HFFc6 (cell line): Measurements from ENCODE around the gene CAT. TPM values are rescaled to one million over a fixed set of nuclear protein-coding genes. Genes with fewer than 3 reads are reported as not detected.

ENCODE experiments used
- DNase-seq: peaks from one replicate; pipeline ENCODE4 v3.0.0-alpha.2; 2018
- H3K27ac Mint-ChIP-seq: 2 replicates; pipeline ENCODE4 v1.8.0; 2020; ENCODE audit warnings: mild to moderate bottlenecking, mixed read lengths
- H3K27me3 Mint-ChIP-seq: 2 replicates; pipeline ENCODE4 v1.8.0; 2021; ENCODE audit warnings: mild to moderate bottlenecking, moderate library complexity, mixed read lengths; ENCODE audit not compliant: insufficient read depth
- H3K36me3 Mint-ChIP-seq: 2 replicates; pipeline ENCODE4 v1.8.0; 2021; ENCODE audit warnings: low read depth, mixed read lengths
- H3K4me1 Mint-ChIP-seq: 2 replicates; pipeline ENCODE4 v1.8.0; 2020; ENCODE audit warnings: low read depth, mixed read lengths
- H3K4me3 Mint-ChIP-seq: 2 replicates; pipeline ENCODE4 v1.8.0; 2020; ENCODE audit warnings: mild to moderate bottlenecking, moderate library complexity, mixed read lengths
- H3K9me3 Mint-ChIP-seq: 2 replicates; pipeline ENCODE4 v1.8.0; 2020; ENCODE audit warnings: mild to moderate bottlenecking, mixed read lengths
- long read RNA-seq: library from polyadenylated mRNA; unstranded; transcript quantifications from one replicate; pipeline ENCODE4 v2.0.0, GENCODE V29; 2019
- total RNA-seq, 6 experiments: library from RNA; stranded (reverse); fragmentation: NEBNext Ultra II Directional; extraction: Animal tissue kit (Norgen Biotek cat#: 25700); gene quantifications; 2 replicates in 1 of 6; 3 replicates in 5 of 6; pipeline ENCODE4 v1.2.3, GENCODE V29; 2021
- TF ChIP-seq, protein P1 (sequence below): fragments of 200-600 bp; sonication (generic); IDR thresholded peaks from 2 replicates; pipeline ENCODE4 v1.5.0; 2021; ENCODE audit warnings: antibody characterized with exemption, mild to moderate bottlenecking

Gene CAT
- 10 to 100 TPM; 36.7 to 47.4 (median 42.9) TPM for total RNA-seq
- long read RNA-seq, transcript CAT-201 (13 exons, 2,302 nt): major isoform, 80 of 89 reads
- long read RNA-seq, partial matches to known transcripts: 5 of 89 reads
- long read RNA-seq, other reads (novel, unspliced or antisense): 3 of 89 reads

DNA sequence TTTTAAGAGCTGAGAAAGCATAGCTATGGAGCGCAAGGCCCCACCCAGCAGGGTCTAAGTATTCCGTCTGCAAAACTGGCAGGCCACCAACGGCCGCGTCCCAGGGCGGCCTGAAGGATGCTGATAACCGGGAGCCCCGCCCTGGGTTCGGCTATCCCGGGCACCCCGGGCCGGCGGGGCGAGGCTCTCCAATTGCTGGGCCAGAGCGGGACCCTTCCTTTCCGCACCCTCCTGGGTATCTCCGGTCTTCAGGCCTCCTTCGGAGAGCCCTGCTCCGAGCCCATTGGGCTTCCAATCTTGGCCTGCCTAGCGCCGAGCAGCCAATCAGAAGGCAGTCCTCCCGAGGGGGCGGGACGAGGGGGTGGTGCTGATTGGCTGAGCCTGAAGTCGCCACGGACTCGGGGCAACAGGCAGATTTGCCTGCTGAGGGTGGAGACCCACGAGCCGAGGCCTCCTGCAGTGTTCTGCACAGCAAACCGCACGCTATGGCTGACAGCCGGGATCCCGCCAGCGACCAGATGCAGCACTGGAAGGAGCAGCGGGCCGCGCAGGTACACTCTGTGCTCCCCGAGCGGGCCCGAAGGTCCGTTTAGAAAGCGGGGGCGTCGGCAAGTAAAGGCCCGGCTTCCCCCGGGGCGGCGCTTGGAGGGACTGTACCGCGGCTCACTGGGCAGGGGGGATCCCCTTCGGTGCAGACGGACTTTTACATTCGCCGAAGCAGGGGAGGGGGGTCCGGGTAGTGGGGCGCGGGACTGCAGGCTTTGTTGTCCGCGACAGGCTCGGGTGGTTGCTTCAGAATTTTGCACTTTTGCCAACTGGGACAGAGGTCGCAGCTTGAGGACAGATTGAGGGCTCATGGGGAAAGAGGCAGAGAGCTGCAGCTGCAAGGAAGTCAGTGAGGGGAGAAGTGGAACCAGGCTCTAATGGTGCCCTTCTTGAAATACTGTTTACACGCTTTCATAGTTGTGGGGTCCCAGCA is at the start of gene CAT:
CAT (plus strand) TSS at position 406 of the 979 bp plus-strand sequence; CDS start at position 486, 80 bp downstream.
- H3K4me3 Mint-ChIP-seq: peak within 1 kb of the TSS; percentile 95
- peak; percentile 95 for DNase-seq
- peak within 1 kb of the TSS; percentile 82 for H3K27ac Mint-ChIP-seq
- peaks cover 6% of the 10 kb centered on the region; the same call in 1 of the 2 replicates for H3K36me3 Mint-ChIP-seq
- peaks cover 26% of the 10 kb centered on the region for H3K4me1 Mint-ChIP-seq
- no peaks in the 10 kb centered on the region for H3K27me3 Mint-ChIP-seq
- TF ChIP-seq, protein P1, sequence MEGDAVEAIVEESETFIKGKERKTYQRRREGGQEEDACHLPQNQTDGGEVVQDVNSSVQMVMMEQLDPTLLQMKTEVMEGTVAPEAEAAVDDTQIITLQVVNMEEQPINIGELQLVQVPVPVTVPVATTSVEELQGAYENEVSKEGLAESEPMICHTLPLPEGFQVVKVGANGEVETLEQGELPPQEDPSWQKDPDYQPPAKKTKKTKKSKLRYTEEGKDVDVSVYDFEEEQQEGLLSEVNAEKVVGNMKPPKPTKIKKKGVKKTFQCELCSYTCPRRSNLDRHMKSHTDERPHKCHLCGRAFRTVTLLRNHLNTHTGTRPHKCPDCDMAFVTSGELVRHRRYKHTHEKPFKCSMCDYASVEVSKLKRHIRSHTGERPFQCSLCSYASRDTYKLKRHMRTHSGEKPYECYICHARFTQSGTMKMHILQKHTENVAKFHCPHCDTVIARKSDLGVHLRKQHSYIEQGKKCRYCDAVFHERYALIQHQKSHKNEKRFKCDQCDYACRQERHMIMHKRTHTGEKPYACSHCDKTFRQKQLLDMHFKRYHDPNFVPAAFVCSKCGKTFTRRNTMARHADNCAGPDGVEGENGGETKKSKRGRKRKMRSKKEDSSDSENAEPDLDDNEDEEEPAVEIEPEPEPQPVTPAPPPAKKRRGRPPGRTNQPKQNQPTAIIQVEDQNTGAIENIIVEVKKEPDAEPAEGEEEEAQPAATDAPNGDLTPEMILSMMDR: no peak
- no peaks in the 10 kb centered on the region for H3K9me3 Mint-ChIP-seq

DNA sequence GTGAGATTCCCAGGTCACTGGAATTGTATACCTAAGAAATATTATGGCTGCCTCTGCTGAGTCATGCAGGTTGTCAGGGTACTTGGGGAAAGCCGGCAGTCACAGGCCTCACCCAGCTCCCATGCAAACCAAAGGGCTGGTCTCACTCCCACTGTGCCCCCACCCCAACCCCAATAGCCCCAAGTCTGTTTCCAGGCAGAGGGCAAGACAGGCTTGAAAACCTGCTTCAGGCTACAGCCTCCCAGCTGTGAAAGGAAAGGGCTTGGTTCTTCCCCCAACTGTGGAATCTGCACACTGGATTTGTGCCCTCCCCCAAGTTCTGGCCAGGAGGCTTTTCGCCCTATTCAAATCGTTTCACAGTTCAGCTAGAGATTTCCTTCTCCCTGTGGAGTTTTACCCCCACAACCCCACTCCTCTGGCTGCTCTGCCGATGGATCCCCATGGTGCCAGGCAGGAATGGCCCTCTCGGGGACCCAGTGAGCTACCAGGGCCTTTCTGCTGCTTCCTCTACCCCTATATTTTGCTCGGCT is 43.9 kb upstream of the CAT start:
- H3K27ac Mint-ChIP-seq: no peak overlapping the region
- DNase-seq: no peak
- H3K4me1 Mint-ChIP-seq: peaks cover 23% of the 10 kb centered on the region
- no peak overlapping the region for H3K4me3 Mint-ChIP-seq
- peaks cover 29% of the 10 kb centered on the region for H3K27me3 Mint-ChIP-seq
- H3K9me3 Mint-ChIP-seq: peaks cover 17% of the 10 kb centered on the region
- H3K36me3 Mint-ChIP-seq: peaks cover 18% of the 10 kb centered on the region
- TF ChIP-seq, protein P1: no peak

DNA sequence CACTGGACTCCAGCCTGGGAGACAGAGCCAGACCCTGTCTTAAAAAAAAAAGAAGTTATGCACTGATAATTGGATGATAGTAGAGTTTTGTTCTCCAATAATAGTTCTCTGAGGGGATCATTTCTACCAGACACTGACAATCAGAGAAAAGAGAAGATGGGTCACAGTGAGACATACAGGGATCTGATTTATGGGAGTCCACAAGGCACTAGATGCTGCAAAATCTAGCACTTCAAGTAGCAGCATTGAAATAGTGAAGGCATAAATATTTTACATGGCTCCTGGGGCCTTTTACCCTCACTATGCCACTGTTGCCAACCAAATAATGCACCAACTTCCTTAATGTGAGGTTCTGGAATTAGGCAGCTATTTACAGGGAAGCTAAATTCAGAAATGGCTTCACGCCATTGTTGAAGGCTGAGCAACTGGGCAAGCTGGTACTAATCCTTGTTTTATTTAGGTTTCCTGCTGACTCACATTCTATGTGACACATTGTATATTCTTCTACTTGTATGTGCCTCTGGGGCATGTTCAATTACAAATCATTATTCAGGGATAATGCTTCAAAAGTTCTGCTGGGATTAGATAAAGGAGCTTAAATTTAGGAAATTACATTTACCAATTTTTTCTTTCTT is 42.7 kb upstream of the CAT start:
- Mint-ChIP-seq H3K27ac (0 out of 2 replicates have a peak overlapping the region, but pooled peaks have one; percentile 11), H3K27me3 (peaks cover 35% of the 10 kb centered on the region), H3K4me3 (no peak overlapping the region), H3K9me3 (peaks cover 17% of the 10 kb centered on the region), H3K36me3 (peaks cover 18% of the 10 kb centered on the region), H3K4me1 (peaks cover 23% of the 10 kb centered on the region)
- TF ChIP-seq, protein P1: no peak
- DNase-seq: peak; percentile 82

DNA sequence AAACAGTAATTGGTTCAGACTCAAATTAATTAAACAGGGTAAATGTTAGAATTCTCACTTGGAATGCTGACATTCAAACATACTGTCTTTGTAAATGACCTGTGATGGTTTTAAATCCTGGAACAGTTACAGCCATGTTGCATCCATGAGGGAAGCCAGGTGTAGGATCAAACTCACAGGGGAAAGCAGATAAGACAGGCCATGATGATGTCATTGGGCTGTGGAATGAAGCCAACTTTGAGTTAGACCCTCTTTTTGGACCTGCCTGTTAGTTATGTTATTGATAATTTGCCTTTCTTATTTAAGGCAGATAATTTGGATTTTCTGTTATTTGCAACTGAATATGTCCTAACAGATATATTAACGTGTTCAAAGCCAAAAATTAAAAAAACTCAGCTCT is 41.6 kb upstream of the CAT start:
- peaks cover 34% of the 10 kb centered on the region for H3K27me3 Mint-ChIP-seq
- H3K4me3 Mint-ChIP-seq: no peak overlapping the region
- peaks cover 23% of the 10 kb centered on the region for H3K4me1 Mint-ChIP-seq
- peaks cover 17% of the 10 kb centered on the region for H3K9me3 Mint-ChIP-seq
- TF ChIP-seq, protein P1: no peak
- no peak for DNase-seq
- no peak overlapping the region for H3K27ac Mint-ChIP-seq
- peaks cover 18% of the 10 kb centered on the region for H3K36me3 Mint-ChIP-seq

DNA sequence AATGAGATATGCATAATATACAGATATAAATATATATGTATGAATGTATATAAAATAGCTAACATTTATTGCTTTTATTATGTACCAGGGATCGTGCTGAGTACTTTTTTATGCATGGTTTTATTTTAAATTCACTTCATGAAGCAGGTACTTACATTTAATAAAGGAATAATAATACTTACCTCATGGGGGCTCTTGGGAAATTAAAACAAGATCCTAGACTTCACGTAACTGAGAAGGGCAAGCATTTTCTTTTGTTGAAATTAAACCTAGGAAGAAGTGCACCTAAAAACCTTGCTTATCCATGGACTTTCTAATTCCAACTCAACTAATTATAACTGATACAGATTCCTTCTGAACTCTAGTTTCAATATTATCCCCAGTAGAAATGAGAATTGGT is 40.9 kb upstream of the CAT start:
- H3K36me3 Mint-ChIP-seq: peaks cover 16% of the 10 kb centered on the region
- TF ChIP-seq, protein P1: no peak
- H3K4me1 Mint-ChIP-seq: peaks cover 23% of the 10 kb centered on the region
- H3K27ac Mint-ChIP-seq: no peak overlapping the region
- H3K9me3 Mint-ChIP-seq: peaks cover 13% of the 10 kb centered on the region
- no peak overlapping the region for H3K4me3 Mint-ChIP-seq
- DNase-seq: no peak
- H3K27me3 Mint-ChIP-seq: peaks cover 29% of the 10 kb centered on the region
